ENCODE data around the gene DNAAF2.
"Not testable (repeated sequence)": the region's sequence is repeated elsewhere in the genome, so short reads cannot be mapped to it uniquely, and the experiment has no call there.

Gene DNAAF2

DNA sequence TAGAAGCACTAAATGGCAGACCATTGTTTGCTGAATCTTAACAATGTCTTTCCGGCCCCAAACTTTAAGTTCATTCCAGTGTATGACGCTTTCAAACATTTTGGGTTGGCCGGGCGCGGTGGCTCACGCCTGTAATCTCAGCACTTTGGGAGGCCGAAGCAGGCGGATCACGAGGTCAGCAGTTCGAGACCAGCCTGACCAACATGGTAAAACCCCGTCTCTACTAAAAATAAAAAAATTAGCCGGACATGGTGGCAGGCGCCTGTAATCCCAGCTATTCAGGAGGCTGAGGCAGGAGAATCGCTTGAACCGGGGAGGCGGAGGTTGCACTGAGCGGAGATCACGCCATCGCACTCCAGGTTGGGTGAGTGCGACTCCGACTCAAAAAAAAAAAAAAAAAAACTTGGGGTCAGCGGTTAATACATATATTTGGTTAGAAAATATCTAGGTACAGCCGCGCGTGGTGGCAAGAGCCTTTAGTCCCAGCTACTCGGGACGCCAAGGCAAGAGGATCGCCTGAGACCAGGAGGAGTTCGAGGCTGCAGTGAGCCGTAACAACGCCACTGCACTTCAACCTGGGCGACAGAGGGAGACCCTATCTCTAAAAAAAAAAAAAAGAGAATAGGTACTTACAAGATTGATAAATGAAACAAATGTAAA lies 49.9 kb downstream of the DNAAF2 start:
- not testable (repeated sequence) for DNase-seq (ENCODE audit: low read depth, low spot score)

DNA sequence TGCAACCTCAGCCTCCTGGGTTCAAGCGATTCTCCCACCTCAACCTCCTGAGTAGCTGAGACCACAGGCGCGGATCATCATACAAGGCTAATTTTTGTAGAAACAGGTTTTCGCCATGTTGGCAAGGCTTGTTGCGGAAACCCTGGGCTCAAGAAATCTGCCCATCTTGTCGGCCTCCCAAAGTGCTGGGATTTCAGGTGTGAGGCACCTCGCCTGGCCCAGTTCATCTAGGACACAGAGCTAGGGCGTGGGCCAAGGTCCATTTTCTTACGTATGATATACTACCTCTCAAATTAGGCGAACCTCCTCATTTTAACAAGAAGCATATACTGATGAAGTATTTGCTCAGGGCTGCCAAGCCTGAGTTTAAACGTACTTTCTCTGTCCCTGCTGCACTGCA lies 51.0 kb downstream of the DNAAF2 start:
- no peak for DNase-seq (ENCODE audit: low read depth, low spot score)

DNA sequence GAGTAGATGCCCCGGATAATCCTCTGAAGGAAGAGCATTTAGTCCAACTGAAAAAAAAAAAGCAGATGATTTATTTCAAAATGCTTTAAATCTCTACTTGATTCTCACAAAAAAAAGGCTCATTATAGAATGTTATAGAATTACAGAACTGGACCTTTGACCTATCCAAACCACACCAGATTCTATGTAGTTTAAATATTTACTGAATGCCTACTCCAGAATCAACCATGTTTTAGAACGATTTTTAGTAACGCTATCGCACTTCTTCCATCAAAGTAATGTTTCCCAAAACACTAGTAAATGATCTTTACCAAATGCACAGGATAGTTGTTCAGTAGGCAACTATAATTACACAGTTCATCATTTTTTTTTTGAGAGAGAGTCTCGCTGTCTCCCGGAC lies 51.4 kb downstream of the DNAAF2 start:
- no peak for DNase-seq (ENCODE audit: low read depth, low spot score)

DNA sequence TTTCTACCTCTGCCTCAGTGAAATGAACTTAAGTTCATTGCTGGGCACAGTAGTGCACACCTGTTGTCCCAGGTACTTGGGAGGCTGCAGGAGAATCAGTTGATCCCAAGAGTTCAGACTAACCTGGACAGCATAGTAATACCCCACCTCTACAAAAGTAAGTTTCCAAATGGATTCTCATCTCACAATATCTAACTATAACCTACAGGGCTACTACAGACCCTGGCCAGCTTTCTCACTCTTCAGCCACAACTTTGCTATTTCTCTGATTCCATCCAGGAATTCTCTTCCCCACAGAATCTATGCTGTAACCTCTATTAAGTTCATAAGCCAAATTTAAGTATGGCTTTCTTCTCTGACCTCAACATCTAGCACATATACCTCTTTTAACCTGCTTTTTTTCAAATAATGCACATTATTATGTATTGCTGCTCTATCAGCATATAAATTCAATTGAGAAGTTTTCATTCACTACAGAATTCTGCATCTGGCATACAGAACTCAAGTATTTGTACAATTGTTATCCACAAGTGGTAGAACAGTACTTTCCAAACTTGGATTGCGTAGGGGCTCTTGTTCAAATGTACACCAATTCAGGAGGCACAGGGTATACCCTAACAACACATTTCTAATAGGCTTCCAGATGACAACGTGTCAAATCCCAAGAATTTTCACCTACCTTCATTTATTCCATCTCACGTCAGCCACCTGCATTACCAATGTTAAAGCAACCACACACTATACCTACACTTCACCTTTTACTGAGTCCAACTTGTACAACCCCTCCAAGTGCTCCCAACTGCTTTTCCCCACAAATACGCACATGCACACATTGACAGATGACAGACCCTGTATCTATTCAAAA lies 52.7 kb downstream of the DNAAF2 start:
- DNase-seq (ENCODE audit: low read depth, low spot score): no peak

DNA sequence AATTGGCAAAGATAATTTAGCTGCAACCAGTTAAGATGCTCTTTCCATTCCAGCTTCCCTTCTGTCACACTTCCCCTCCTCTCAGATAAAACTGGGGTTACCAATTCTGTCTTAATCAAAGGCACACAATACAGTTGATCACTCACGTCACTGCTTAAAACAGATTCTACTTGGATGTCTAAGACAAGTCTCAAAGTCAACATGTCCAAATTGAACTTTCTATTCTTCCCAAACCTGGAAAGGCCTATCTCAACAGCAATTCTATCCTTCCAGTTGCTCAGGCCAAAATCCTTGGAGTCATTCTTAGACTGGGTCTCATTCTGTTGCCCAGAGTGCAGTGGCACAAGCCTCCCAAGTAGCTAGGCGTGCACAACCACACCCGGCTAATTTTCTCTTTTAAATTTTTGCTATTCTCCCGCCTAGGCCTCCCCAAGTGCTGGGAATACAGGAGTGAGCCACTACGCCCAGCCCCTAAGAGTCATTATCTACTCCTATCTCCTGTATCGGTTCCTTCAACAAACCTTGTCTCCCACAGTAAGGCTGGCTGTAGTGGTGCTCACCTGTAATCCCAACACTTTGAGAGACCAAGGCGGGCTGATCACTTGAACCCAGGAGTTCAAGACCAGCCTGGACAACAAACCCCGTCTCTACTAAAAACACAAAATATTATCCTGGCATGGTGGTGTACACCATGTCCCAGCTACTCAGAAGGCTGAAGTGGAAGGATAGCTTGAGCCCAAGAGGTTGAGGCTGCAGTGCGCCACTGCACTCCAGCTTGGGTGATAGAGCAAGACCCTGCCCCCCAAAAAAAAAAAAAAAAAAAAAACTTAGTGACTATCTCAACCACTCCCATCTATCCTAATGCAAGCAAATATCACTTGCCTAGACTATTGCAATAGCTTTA lies 53.6 kb downstream of the DNAAF2 start:
- DNase-seq (ENCODE audit: low read depth, low spot score): no peak

DNA sequence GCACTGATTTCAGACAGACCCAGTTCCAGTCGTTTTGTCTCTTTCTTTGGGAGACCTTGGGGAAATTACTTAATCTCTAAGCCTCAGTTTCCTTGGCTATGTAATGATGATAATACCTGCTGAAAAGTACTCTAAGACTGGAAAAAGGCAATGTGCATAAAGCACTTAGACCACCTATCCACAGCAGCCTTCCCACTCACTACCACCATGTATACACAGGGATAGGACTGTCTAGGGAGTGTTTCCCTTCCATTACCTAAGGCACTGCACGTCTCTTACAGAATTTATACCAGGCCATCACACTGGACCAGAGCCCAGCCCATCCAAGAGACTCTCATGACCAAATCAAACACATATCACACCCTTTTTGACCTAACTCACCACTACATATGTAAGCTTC lies 55.2 kb downstream of the DNAAF2 start:
- DNase-seq (ENCODE audit: low read depth, low spot score): no peak

DNA sequence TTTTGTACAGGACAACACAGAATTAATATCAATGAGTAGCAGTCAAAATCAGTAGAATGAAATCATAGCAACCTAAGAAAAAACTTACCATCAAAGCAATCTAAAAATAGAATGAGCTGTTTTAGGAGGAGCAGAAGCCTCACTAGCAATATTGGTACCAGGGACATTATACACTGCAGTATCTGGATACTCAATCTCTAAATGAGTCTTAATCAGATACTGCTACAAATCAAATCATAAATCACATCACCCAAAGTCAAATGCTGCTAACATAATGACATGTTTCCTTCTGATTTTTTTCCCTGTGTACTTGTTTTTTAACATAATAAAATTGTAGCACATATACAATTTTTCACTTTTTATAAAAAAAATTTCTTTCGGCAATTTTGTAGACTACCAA lies 56.9 kb downstream of the DNAAF2 start:
- no peak for DNase-seq (ENCODE audit: low read depth, low spot score)

Data from brain pericyte (primary cell).